Peyer's patch (tissue), 4 donors: ENCODE data around the gene UPF2.

Experiments used
- CTCF ChIP-seq, 6 experiments: fragments of 450-650 bp in 4 of 6; fragments of 200-600 bp in 2 of 6; sonication (generic) in 1 of 6; IDR thresholded peaks; one replicate each; pipeline ENCODE4 v1.5.1; 2017 to 2019; ENCODE audit warnings: antibody characterized with exemption in 6 of 6, mild to moderate bottlenecking in 3 of 6, moderate library complexity in 1 of 6
- POLR2A ChIP-seq, 2 donors: fragments of 450-650 bp; IDR thresholded peaks; one replicate each; pipeline ENCODE4 v1.5.1; 2017; ENCODE audit warnings: antibody characterized with exemption in 2 of 2, mild to moderate bottlenecking in 2 of 2, moderate library complexity in 2 of 2

GRCh38 chr10:12068449-12069269, 26.1 kb upstream of the UPF2 start, which contains the start of gene DHTKD1:
- TF ChIP-seq CTCF (IDR thresholded peaks at IDR 0.05) (peak in 5 of 6 experiments; percentile 31 to 80 (median 71)), POLR2A (IDR thresholded peaks at IDR 0.05) (peak; percentile 25 to 56)
